Trophoblast cell (in vitro differentiated cells and primary cell): ENCODE results near the gene ZNF331.

Source experiments
- DNase-seq, 2 donors: peaks; one replicate each; pipeline ENCODE4 v3.0.0-alpha.2; 2016
- H2AFZ ChIP-seq: 2 replicates; pipeline ENCODE4 v1.6.1; 2013; ENCODE audit warnings: low read length, moderate library complexity, mild to moderate bottlenecking; ENCODE audit not compliant: insufficient read depth, poor library complexity
- H2AK5ac ChIP-seq: 2 replicates; pipeline ENCODE4 v1.6.1; 2013; ENCODE audit warnings: mild to moderate bottlenecking, low read length
- H2BK120ac ChIP-seq: 2 replicates; pipeline ENCODE4 v1.6.1; 2013; ENCODE audit warnings: low read length, mild to moderate bottlenecking, moderate library complexity; ENCODE audit not compliant: insufficient read depth, poor library complexity
- H2BK12ac ChIP-seq: 2 replicates; pipeline ENCODE4 v1.6.1; 2013; ENCODE audit warnings: mild to moderate bottlenecking, low read length, moderate library complexity
- H2BK5ac ChIP-seq: 2 replicates; pipeline ENCODE4 v1.6.1; 2013; ENCODE audit warnings: low read length, low read depth, moderate library complexity, mild to moderate bottlenecking; ENCODE audit not compliant: poor library complexity
- H3K14ac ChIP-seq: 2 replicates; pipeline ENCODE4 v1.6.1; 2013; ENCODE audit warnings: mild to moderate bottlenecking, low read length
- H3K18ac ChIP-seq: 2 replicates; pipeline ENCODE4 v1.6.1; 2013; ENCODE audit warnings: mild to moderate bottlenecking, low read length
- H3K23ac ChIP-seq: 2 replicates; pipeline ENCODE4 v1.6.1; 2013; ENCODE audit warnings: low read length
- H3K27ac ChIP-seq: 2 replicates; pipeline ENCODE4 v1.5.1; 2013; ENCODE audit warnings: low read depth, mild to moderate bottlenecking, inconsistent platforms, low read length, moderate library complexity
- H3K27me3 ChIP-seq: 2 replicates; pipeline ENCODE4 v1.6.1; 2013; ENCODE audit warnings: inconsistent platforms, mild to moderate bottlenecking, low read length, moderate library complexity; ENCODE audit not compliant: insufficient read depth
- H3K36me3 ChIP-seq, 2 experiments: 1 replicate in 1 of 2; 2 replicates in 1 of 2; pipeline ENCODE4 v1.6.1; 2013; ENCODE audit warnings: low read length in 2 of 2, mild to moderate bottlenecking in 2 of 2, moderate library complexity in 1 of 2; ENCODE audit not compliant: insufficient read depth in 2 of 2, control insufficient read depth in 1 of 2
- H3K4ac ChIP-seq: 2 replicates; pipeline ENCODE4 v1.6.1; 2013; ENCODE audit warnings: low read depth, mild to moderate bottlenecking, low read length, moderate library complexity
- H3K4me1 ChIP-seq, 2 experiments: 1 replicate in 1 of 2; 2 replicates in 1 of 2; pipeline ENCODE4 v1.6.1; 2013; ENCODE audit warnings: low read length in 2 of 2, mild to moderate bottlenecking in 2 of 2, moderate library complexity in 1 of 2; ENCODE audit not compliant: insufficient read depth in 2 of 2, control insufficient read depth in 1 of 2
- H3K4me2 ChIP-seq: 2 replicates; pipeline ENCODE4 v1.6.1; 2013; ENCODE audit warnings: inconsistent platforms, mild to moderate bottlenecking, low read length, moderate library complexity
- H3K4me3 ChIP-seq: 2 replicates; pipeline ENCODE4 v1.5.1; 2013; ENCODE audit warnings: mild to moderate bottlenecking, low read depth, low read length, inconsistent platforms
- H3K79me1 ChIP-seq: one replicate; pipeline ENCODE4 v1.6.1; 2013; ENCODE audit warnings: low read length
- H3K79me2 ChIP-seq: 2 replicates; pipeline ENCODE4 v1.6.1; 2013; ENCODE audit warnings: low read length, mild to moderate bottlenecking; ENCODE audit not compliant: control insufficient read depth, insufficient read depth, poor library complexity
- H3K9ac ChIP-seq: 2 replicates; pipeline ENCODE4 v1.6.1; 2013; ENCODE audit warnings: mild to moderate bottlenecking, low read length
- H3K9me3 ChIP-seq: 2 replicates; pipeline ENCODE4 v1.6.1; 2013; ENCODE audit warnings: low read depth, mild to moderate bottlenecking, control low read depth, inconsistent platforms, low read length; ENCODE audit not compliant: insufficient read depth
- H4K12ac ChIP-seq: 2 replicates; pipeline ENCODE4 v1.6.1; 2013; ENCODE audit warnings: low read depth, mild to moderate bottlenecking, low read length, moderate library complexity
- H4K8ac ChIP-seq: 2 replicates; pipeline ENCODE4 v1.6.1; 2013; ENCODE audit warnings: low read depth, mild to moderate bottlenecking, low read length, moderate library complexity
- H4K91ac ChIP-seq: one replicate; pipeline ENCODE4 v1.6.1; 2013; ENCODE audit warnings: low read depth, mild to moderate bottlenecking, low read length, moderate library complexity
- WGBS: extraction: QIAGEN DNeasy Blood & Tissue Kit; methylation state at CpG from one replicate; pipeline ENCODE4 v1.1.7; 2013; ENCODE audit warnings: missing lambda C conversion rate; ENCODE audit not compliant: insufficient read length, insufficient coverage; ENCODE audit errors: extremely low coverage; 5-methylcytosine and 5-hydroxymethylcytosine counted together

The ZNF331 gene

GRCh38 chr19:53600217-53600616, 62.3 kb downstream of the ZNF331 start:
- no peak for DNase-seq
- Histone ChIP-seq H3K4me2 (no peak overlapping the region), H3K79me2 (peaks cover 5% of the 10 kb centered on the region), H2AK5ac (no peak overlapping the region), H3K4me1 (peaks cover 7 to 10% of the 10 kb centered on the region in 2 experiments), H2AFZ (no peak overlapping the region), H3K27ac (peak overlapping the region; percentile 2), H2BK5ac (peak overlapping the region; percentile 2), H3K18ac (no peak overlapping the region), H3K36me3 (no peaks in the 10 kb centered on the region), H2BK120ac (peak overlapping the region; percentile 28), H2BK12ac (peak overlapping the region; percentile 55), H3K79me1 (peaks cover 51% of the 10 kb centered on the region), H4K91ac (peak overlapping the region; percentile 71), H3K23ac (no peak overlapping the region), H3K9me3 (peaks cover 1% of the 10 kb centered on the region), H3K9ac (no peak overlapping the region), H3K4ac (peak overlapping the region; percentile 13), H3K27me3 (no peaks in the 10 kb centered on the region), H4K8ac (no peak overlapping the region), H4K12ac (no peak overlapping the region), H3K4me3 (no peak overlapping the region), H3K14ac (no peak overlapping the region)
- no CpG with 5 or more reads among the region's 4 CpGs for WGBS

GRCh38 chr19:53606031-53606430, 68.1 kb downstream of the ZNF331 start:
- no peak overlapping the region for H3K9ac ChIP-seq
- peak overlapping the region; percentile 92 for H4K8ac ChIP-seq
- no peak overlapping the region for H3K27ac ChIP-seq
- no peak overlapping the region for H4K12ac ChIP-seq
- H4K91ac ChIP-seq: peak overlapping the region; percentile 98
- peak overlapping the region; percentile 95 for H2BK120ac ChIP-seq
- no peak overlapping the region for H3K23ac ChIP-seq
- H3K79me2 ChIP-seq: peaks cover 6% of the 10 kb centered on the region
- H2BK12ac ChIP-seq: peak overlapping the region; percentile 100
- no peak overlapping the region for H3K4me2 ChIP-seq
- peaks cover 38% of the 10 kb centered on the region for H3K79me1 ChIP-seq
- peak overlapping the region; percentile 20 for H2AFZ ChIP-seq
- H3K18ac ChIP-seq: peak overlapping the region; percentile 89
- H3K9me3 ChIP-seq: peaks cover 1% of the 10 kb centered on the region
- peak overlapping the region; percentile 95 for H3K14ac ChIP-seq
- WGBS: no CpG with 5 or more reads among the region's 15 CpGs
- H2AK5ac ChIP-seq: peak overlapping the region; percentile 100
- H3K4me1 ChIP-seq: peaks cover 0 to 6% of the 10 kb centered on the region in 2 experiments
- peak overlapping the region; percentile 77 for H3K4ac ChIP-seq
- no peaks in the 10 kb centered on the region for H3K27me3 ChIP-seq
- no peaks in the 10 kb centered on the region for H3K36me3 ChIP-seq
- H3K4me3 ChIP-seq: no peak overlapping the region
- DNase-seq: no peak
- H2BK5ac ChIP-seq: peak overlapping the region; percentile 60

- peaks cover 1% of the 10 kb centered on the region for H3K9me3 ChIP-seq
- no peak overlapping the region for H3K4me2 ChIP-seq
- no peak overlapping the region for H3K23ac ChIP-seq
- H3K27ac ChIP-seq: no peak overlapping the region
- peak; percentile 88 to 91 for DNase-seq
- no peak overlapping the region for H3K18ac ChIP-seq
- H2BK120ac ChIP-seq: peak overlapping the region; percentile 74
- H4K91ac ChIP-seq: peak overlapping the region; percentile 45
- no peak overlapping the region for H4K12ac ChIP-seq
- H3K14ac ChIP-seq: peak overlapping the region; percentile 6
- H3K4me1 ChIP-seq: peaks cover 11 to 12% of the 10 kb centered on the region in 2 experiments
- H3K79me1 ChIP-seq: peaks cover 46% of the 10 kb centered on the region
- H2AK5ac ChIP-seq: no peak overlapping the region
- peak overlapping the region; percentile 1 for H4K8ac ChIP-seq
- no peak overlapping the region for H3K4me3 ChIP-seq
- H2BK5ac ChIP-seq: no peak overlapping the region
- H3K79me2 ChIP-seq: peaks cover 11% of the 10 kb centered on the region
- H3K27me3 ChIP-seq: no peaks in the 10 kb centered on the region
- H3K36me3 ChIP-seq: no peaks in the 10 kb centered on the region
- peak overlapping the region; percentile 37 for H2BK12ac ChIP-seq
- no peak overlapping the region for H3K9ac ChIP-seq
- no CpG with 5 or more reads among the region's 12 CpGs for WGBS
- H3K4ac ChIP-seq: no peak overlapping the region
- peak overlapping the region; percentile 47 for H2AFZ ChIP-seq
These were observed 70.4 kb downstream of the ZNF331 start for GRCh38 chr19:53608381-53608780.

- H3K4me1 ChIP-seq: peaks cover 13 to 15% of the 10 kb centered on the region in 2 experiments
- peak overlapping the region; percentile 100 for H2BK120ac ChIP-seq
- peak overlapping the region; percentile 100 for H4K91ac ChIP-seq
- peak overlapping the region; percentile 89 for H4K12ac ChIP-seq
- H3K18ac ChIP-seq: peak overlapping the region; percentile 94
- peaks cover 43% of the 10 kb centered on the region for H3K79me1 ChIP-seq
- no peak overlapping the region for H3K4me3 ChIP-seq
- H4K8ac ChIP-seq: peak overlapping the region; percentile 97
- no peaks in the 10 kb centered on the region for H3K9me3 ChIP-seq
- peak; percentile 96 to 97 for DNase-seq
- H3K4ac ChIP-seq: peak overlapping the region; percentile 85
- H3K23ac ChIP-seq: no peak overlapping the region
- no CpG with 5 or more reads among the region's 14 CpGs for WGBS
- peak overlapping the region; percentile 50 for H3K9ac ChIP-seq
- peak overlapping the region; percentile 99 for H2BK5ac ChIP-seq
- H2BK12ac ChIP-seq: peak overlapping the region; percentile 95
- H3K27ac ChIP-seq: peak overlapping the region; percentile 99
- no peaks in the 10 kb centered on the region for H3K27me3 ChIP-seq
- peak overlapping the region; percentile 92 for H3K14ac ChIP-seq
- H3K79me2 ChIP-seq: peaks cover 8% of the 10 kb centered on the region
- no peaks in the 10 kb centered on the region for H3K36me3 ChIP-seq
- H2AFZ ChIP-seq: peak overlapping the region; percentile 39
- H2AK5ac ChIP-seq: peak overlapping the region; percentile 79
- peak overlapping the region; percentile 61 for H3K4me2 ChIP-seq
These were observed 75.0 kb downstream of the ZNF331 start for GRCh38 chr19:53612762-53613526.
